ENCODE measurements around the gene ERC2.

DNA sequence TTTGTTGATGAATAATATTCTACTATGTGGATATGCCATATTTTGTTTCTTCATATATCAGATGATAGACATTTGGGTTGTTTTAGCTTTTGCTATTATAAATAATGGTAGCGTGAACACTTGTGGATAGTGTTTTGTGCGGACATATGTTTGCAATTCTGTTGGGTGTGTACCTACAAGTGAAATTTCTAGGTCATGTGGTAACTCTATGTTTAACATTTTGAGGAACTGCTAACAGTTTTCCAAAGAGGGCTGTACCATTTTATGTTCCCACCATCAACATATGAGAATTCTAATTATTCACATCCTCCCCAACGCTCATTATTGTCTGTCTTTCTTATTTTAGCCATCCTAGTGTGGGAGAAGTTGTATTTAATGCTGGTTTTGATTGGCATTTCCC lies 303.8 kb downstream of the ERC2 start:
- TF ChIP-seq TAF1 (IDR thresholded peaks at IDR 0.05; ENCODE audit: low read depth), result no peak
- TF ChIP-seq, protein P1, sequence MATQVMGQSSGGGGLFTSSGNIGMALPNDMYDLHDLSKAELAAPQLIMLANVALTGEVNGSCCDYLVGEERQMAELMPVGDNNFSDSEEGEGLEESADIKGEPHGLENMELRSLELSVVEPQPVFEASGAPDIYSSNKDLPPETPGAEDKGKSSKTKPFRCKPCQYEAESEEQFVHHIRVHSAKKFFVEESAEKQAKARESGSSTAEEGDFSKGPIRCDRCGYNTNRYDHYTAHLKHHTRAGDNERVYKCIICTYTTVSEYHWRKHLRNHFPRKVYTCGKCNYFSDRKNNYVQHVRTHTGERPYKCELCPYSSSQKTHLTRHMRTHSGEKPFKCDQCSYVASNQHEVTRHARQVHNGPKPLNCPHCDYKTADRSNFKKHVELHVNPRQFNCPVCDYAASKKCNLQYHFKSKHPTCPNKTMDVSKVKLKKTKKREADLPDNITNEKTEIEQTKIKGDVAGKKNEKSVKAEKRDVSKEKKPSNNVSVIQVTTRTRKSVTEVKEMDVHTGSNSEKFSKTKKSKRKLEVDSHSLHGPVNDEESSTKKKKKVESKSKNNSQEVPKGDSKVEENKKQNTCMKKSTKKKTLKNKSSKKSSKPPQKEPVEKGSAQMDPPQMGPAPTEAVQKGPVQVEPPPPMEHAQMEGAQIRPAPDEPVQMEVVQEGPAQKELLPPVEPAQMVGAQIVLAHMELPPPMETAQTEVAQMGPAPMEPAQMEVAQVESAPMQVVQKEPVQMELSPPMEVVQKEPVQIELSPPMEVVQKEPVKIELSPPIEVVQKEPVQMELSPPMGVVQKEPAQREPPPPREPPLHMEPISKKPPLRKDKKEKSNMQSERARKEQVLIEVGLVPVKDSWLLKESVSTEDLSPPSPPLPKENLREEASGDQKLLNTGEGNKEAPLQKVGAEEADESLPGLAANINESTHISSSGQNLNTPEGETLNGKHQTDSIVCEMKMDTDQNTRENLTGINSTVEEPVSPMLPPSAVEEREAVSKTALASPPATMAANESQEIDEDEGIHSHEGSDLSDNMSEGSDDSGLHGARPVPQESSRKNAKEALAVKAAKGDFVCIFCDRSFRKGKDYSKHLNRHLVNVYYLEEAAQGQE (IDR thresholded peaks at IDR 0.05; ENCODE audit: low read depth), result no peak

Measured in Ishikawa (cell line).